Aorta (tissue), 5 donors: Measurements from ENCODE around the gene QARS1. TPM values are rescaled to one million over a fixed set of nuclear protein-coding genes. Genes with fewer than 3 reads are reported as not detected.

Experiments used
- ATAC-seq: fragments of 200-7000 bp; cut with Tn5 transposase; one replicate; pipeline ENCODE4 v1.9.1; 2022; ENCODE audit warnings: moderate library complexity; ENCODE audit not compliant: low FRiP score
- DNase-seq, 2 donors: peaks; one replicate each; pipeline ENCODE4 v3.0.0-alpha.2; 2020
- H3K27ac ChIP-seq, 2 donors: one replicate each; pipeline ENCODE4 v1.5.1; 2013; ENCODE audit warnings: low read length in 2 of 2, mild to moderate bottlenecking in 2 of 2, moderate library complexity in 2 of 2, control low read depth in 1 of 2, inconsistent platforms in 1 of 2, low read depth in 1 of 2
- H3K27me3 ChIP-seq, 2 donors: one replicate each; pipeline ENCODE4 v1.6.1; 2013; ENCODE audit warnings: control low read depth in 1 of 2, low read length in 1 of 2, mild to moderate bottlenecking in 1 of 2, moderate library complexity in 1 of 2; ENCODE audit not compliant: insufficient read depth in 2 of 2, control insufficient read depth in 1 of 2
- H3K36me3 ChIP-seq, 2 donors: one replicate each; pipeline ENCODE4 v1.6.1; 2013; ENCODE audit warnings: control low read depth in 1 of 2, low read length in 1 of 2, mild to moderate bottlenecking in 1 of 2; ENCODE audit not compliant: insufficient read depth in 2 of 2, control insufficient read depth in 1 of 2
- H3K4me1 ChIP-seq, 2 donors: one replicate each; pipeline ENCODE4 v1.6.1; 2013; ENCODE audit warnings: low read length in 2 of 2, control low read depth in 1 of 2, mild to moderate bottlenecking in 1 of 2, moderate library complexity in 1 of 2; ENCODE audit not compliant: insufficient read depth in 2 of 2, control insufficient read depth in 1 of 2
- H3K4me3 ChIP-seq, 2 donors: one replicate each; pipeline ENCODE4 v1.5.1; 2013; ENCODE audit warnings: low read length in 2 of 2, control low read depth in 1 of 2, mild to moderate bottlenecking in 1 of 2
- H3K9me3 ChIP-seq: one replicate; pipeline ENCODE4 v1.6.1; 2013; ENCODE audit warnings: mild to moderate bottlenecking, low read length; ENCODE audit not compliant: control insufficient read depth
- WGBS, 2 donors: extraction: QIAGEN DNeasy Blood & Tissue Kit; methylation state at CpG; one replicate each; pipeline ENCODE4 v1.1.7; 2013; 5-methylcytosine and 5-hydroxymethylcytosine counted together
- intact Hi-C, 2 donors: fragments of 100-400 bp; cut with DNase I; formaldehyde crosslinking; loops; one replicate each; pipeline versions ENCODE4 v1.14.2 to v1.15.0; 2022
- microRNA-seq, 2 donors: library from miRNA; unstranded; fragments of <30 nt; microRNA quantifications; one replicate each; pipeline ENCODE4 v1.2.0, GENCODE V29; 2020
- polyA plus RNA-seq, 2 donors: library from polyadenylated mRNA; stranded (reverse); fragments of 200-250 nt; gene quantifications; one replicate each; pipeline ENCODE4 v1.2.3, GENCODE V29; 2013
- total RNA-seq, 2 donors: library from RNA; stranded (reverse); fragmentation: NEBNext Ultra II Directional; extraction: Animal tissue kit (Norgen Biotek cat#: 25700); gene quantifications; one replicate each; pipeline ENCODE4 v1.2.1, GENCODE V29; 2021
- donor health status: healthy with polysubstance abuse.
- donor health status: Bipolar disorder and iron deficiency.
- donor health status: DM: no; HTN: no; CAD: no.
- donor health status: DM: no; HTN: no; CAD: no.
- donor health status: DM: yes; HTN: yes; CAD: no.

QARS1 gene
- total and polyA plus RNA-seq, 4 donors: 127 to 267 (median 153) TPM

DNA sequence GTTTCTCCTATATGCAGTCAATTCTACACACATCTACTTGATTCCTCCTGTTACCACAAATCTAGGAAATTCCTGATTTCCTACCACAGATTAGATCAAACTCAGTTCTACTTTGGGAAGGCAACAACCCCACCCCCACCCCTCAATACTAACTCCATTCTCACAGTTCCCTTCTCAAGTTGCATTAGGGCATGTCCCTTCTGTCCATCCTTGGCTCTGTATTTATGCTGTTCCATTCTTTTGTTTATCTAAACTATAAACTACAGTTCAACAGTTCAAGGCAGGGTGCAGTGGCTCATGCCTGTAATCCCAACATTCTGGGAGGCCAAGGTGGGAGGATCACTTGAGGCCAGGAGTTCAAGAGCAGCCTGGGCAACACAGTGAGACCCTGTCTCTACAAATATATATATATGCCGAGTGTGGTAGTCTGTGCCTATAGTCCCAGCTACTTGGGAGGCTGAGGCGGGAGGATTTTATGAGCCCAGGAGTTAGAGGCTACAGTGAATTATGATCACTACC lies 50.2 kb downstream of the QARS1 start:
- DNase-seq: no peak
- Histone ChIP-seq H3K36me3 (peaks cover 2 to 15% of the 10 kb centered on the region in 2 donors), H3K4me1 (no peaks in the 10 kb centered on the region), H3K27me3 (no peaks in the 10 kb centered on the region), H3K27ac (no peak overlapping the region), H3K4me3 (no peak overlapping the region), H3K9me3 (no peaks in the 10 kb centered on the region)
- intact Hi-C loops: no loop called here
- WGBS, 2 donors: 94 to 96% methylated on average over 2 of the region's 2 CpGs
- ATAC-seq: no peak

DNA sequence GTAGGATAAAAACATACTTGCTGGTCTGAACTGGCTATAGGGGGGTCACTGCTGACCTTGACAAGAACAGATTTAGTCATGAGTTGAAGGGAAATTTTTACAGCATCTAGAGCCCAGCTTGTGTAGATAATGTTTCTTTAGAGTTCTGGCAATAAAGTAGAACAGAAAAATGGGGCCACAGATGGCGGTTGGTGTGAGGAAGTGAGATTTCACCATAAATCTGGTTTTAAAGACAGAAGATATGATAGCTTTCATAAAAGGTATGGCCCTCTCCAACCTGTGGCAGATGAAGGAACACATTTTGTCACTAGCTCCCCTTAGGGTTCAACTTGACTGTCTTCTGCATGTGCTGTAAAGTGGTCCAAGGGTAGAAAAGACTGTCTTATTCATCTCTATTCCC lies 51.0 kb downstream of the QARS1 start:
- 92 to 100% methylated on average over 1 of the region's 1 CpG for WGBS, 2 donors
- Histone ChIP-seq H3K36me3 (peaks cover 2 to 15% of the 10 kb centered on the region in 2 donors), H3K27ac (no peak overlapping the region), H3K4me3 (no peak overlapping the region), H3K4me1 (no peaks in the 10 kb centered on the region), H3K27me3 (no peaks in the 10 kb centered on the region), H3K9me3 (no peaks in the 10 kb centered on the region)
- ATAC-seq (no peak), DNase-seq (no peak)
- intact Hi-C loops: no loop called here

Small RNAs within 50 kb of the gene (microRNA-seq; reads per million reads assigned to microRNA genes)
- gene MIR6890: 0 to 0.60 reads per million in 2 donors

Other genes starting within 250 kb of the QARS1 start
- 10 to 100 TPM; 11.8 to 12.4 TPM for gene SLC25A20, start 205.9 kb downstream of the QARS1 start, total RNA-seq
- gene SLC25A20, start 205.9 kb downstream of the QARS1 start, polyA plus RNA-seq: 10 to 100 TPM; 16.9 to 33.9 TPM
- 10 to 100 TPM; 84.1 to 89.4 TPM for gene ARIH2, start 185.9 kb downstream of the QARS1 start, total RNA-seq
- gene ARIH2, start 185.9 kb downstream of the QARS1 start, polyA plus RNA-seq: 10 to 100 TPM; 50.0 to 51.7 TPM
- 10 to 100 TPM; 22.0 to 36.6 TPM for gene P4HTM, start 114.5 kb downstream of the QARS1 start, total RNA-seq
- gene P4HTM, start 114.5 kb downstream of the QARS1 start, polyA plus RNA-seq: 10 to 100 TPM; 11.1 to 59.5 TPM
- 100 to 1,000 TPM; 118 to 151 TPM for gene WDR6, start 97.4 kb downstream of the QARS1 start, total RNA-seq
- gene WDR6, start 97.4 kb downstream of the QARS1 start, polyA plus RNA-seq: 100 to 1,000 TPM in 1 of 2 donors, 10 to 100 TPM in 1; 24.0 to 232 TPM
- 10 to 100 TPM in 1 of 2 donors, 1 to 10 TPM in 1; 8.8 to 20.6 TPM for gene DALRD3, start 86.2 kb downstream of the QARS1 start, total RNA-seq
- 10 to 100 TPM; 10.1 to 42.4 TPM for gene DALRD3, start 86.2 kb downstream of the QARS1 start, polyA plus RNA-seq
- 10 to 100 TPM; 55.8 to 60.6 TPM for gene NDUFAF3, start 82.6 kb downstream of the QARS1 start, total RNA-seq
- 10 to 100 TPM; 72.2 to 75.1 TPM for gene NDUFAF3, start 82.6 kb downstream of the QARS1 start, polyA plus RNA-seq
- 100 to 1,000 TPM in 1 of 2 donors, 10 to 100 TPM in 1; 84.6 to 101 TPM for gene IMPDH2, start 75.4 kb downstream of the QARS1 start, total RNA-seq
- 100 to 1,000 TPM in 1 of 2 donors, 10 to 100 TPM in 1; 47.6 to 111 TPM for gene IMPDH2, start 75.4 kb downstream of the QARS1 start, polyA plus RNA-seq
- gene QRICH1, start 10.7 kb downstream of the QARS1 start, total RNA-seq: 100 to 1,000 TPM in 1 of 2 donors, 10 to 100 TPM in 1; 77.3 to 103 TPM
- 10 to 100 TPM in 1 of 2 donors, 1 to 10 TPM in 1; 8.3 to 66.9 TPM for gene QRICH1, start 10.7 kb downstream of the QARS1 start, polyA plus RNA-seq
- gene USP19, start 16.1 kb upstream of the QARS1 start, total RNA-seq: 10 to 100 TPM; 40.3 to 54.8 TPM
- 10 to 100 TPM; 22.7 to 31.0 TPM for gene USP19, start 16.1 kb upstream of the QARS1 start, polyA plus RNA-seq
- gene LAMB2, start 28.3 kb upstream of the QARS1 start, total RNA-seq: 100 to 1,000 TPM; 362 to 707 TPM
- gene LAMB2, start 28.3 kb upstream of the QARS1 start, polyA plus RNA-seq: 1,000 to 10,000 TPM in 1 of 2 donors, 100 to 1,000 TPM in 1; 200 to 1,923 TPM
- 10 to 100 TPM; 13.2 to 16.6 TPM for gene CCDC71, start 61.6 kb upstream of the QARS1 start, total RNA-seq
- gene CCDC71, start 61.6 kb upstream of the QARS1 start, polyA plus RNA-seq: 10 to 100 TPM in 1 of 2 donors, 1 to 10 TPM in 1; 1.8 to 11.8 TPM
- 10 to 100 TPM; 27.0 to 40.2 TPM for gene KLHDC8B, start 66.8 kb upstream of the QARS1 start, total RNA-seq
- gene KLHDC8B, start 66.8 kb upstream of the QARS1 start, polyA plus RNA-seq: 10 to 100 TPM; 16.0 to 31.3 TPM
- gene C3orf62, start 172.5 kb upstream of the QARS1 start, total RNA-seq: 1 to 10 TPM; 4.3 to 5.9 TPM
- 1 to 10 TPM; 3.8 to 8.0 TPM for gene C3orf62, start 172.5 kb upstream of the QARS1 start, polyA plus RNA-seq
- gene USP4, start 235.3 kb upstream of the QARS1 start, total RNA-seq: 10 to 100 TPM; 65.0 to 81.5 TPM
- 10 to 100 TPM; 18.3 to 60.5 TPM for gene USP4, start 235.3 kb upstream of the QARS1 start, polyA plus RNA-seq